NCI-H748 (cell line): ENCODE measurements around the gene STK4.
A peak's percentile ranks its signal among the peaks of the same experiment; 100 is the strongest.

Experiments
- DNase-seq: peaks from one replicate; lab custom pipeline; 2025; ENCODE audit not compliant: unreplicated experiment; lab: John Stamatoyannopoulos, UW

Gene STK4

GRCh38 chr20:45052698-45053429, 86.6 kb downstream of the STK4 start:
- no peak for DNase-seq

DNA sequence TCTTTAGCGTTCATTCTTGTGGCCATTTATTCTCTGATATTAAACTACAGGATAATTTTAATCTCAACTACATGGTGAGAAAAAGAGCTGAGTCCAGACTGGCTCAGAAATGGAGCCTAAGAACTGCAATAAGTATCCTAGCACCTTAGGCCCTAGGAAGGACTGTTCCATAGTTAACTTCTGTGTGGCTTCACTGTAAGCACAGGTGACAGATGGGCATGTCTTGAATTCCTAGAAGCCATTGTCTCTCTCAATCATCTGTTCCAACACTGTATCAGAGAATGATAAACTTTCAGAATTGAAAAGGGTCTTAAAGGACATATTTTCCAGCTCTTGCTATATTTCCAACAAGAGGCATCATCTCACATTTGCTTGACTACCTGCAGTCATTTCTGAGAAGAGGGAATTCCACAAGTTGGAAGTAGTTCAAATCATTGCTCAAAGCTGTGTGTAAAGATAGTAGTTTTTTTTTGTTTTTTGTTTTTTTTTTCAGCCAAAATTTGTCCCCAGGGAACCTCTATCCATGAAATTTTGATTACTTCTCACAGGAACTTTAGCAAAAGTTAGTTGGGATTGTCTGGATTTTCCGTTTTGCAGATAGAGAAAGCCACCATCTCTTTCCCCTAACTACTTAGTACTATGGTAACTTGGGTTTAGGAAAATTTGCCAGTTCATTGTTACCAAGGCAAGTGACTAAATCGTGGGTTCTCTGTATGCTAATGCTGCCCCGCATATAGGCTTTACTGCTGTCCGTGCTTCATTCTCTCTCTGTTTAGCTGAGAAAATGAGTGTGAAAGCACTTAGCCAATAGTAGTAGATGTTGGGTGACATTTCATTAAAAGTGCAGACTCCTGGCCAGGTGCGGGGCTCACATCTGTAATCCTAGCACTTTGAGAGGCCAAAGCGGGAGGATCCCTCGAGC, 87.4 kb downstream of the STK4 start:
- DNase-seq: no peak

DNA sequence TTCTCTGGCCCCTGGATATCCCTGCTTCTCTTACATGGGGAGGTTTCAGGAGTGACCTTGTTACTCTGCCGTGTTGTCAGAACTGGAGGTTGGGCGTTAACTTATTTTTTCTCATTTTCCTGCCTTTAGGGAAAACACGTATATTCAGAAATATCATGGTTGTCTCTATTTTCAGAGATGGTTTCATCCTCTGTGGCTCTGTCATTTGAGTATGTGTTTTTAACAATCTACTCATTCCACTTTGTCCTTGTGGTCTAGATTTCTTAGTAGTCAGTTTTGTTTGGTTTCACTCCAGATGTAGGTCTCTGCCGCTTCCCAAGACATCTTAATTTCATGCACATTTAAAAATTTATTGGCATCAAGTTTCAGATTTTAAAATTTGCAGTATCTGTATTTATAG, 88.7 kb downstream of the STK4 start:
- DNase-seq: no peak

DNA sequence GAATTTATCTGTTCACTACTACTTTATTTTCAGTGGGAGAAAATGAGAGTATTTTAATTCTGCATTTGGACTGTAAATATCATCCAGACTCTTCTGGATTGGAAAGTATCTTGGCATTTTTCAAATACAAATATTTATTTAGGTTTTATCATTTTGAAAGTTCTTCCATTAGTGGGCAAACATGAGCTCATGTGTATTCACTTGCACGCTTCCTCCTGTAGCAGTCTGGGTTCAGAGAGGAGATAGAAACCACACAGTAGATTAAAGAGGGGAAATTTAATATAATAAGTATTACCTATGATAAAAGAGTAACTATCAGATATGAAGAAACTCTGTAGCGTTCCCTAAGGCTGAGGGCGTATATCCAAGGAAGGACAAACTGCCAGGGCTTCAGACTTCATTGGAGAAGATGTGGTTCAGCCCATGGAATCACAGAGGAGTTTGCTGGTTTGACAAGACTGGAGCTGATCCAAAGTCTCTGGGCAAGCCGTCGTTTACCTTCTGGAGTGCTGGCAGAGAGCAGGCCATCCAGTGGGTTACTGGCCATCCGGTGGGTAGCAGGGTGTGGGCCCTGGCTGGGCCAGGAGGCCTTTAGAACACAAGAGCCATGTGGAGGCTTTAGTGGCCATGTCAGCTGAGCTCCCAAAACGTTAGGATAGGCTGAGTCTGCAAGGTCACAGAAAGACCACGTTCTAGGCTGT, 90.3 kb downstream of the STK4 start:
- no peak for DNase-seq

DNA sequence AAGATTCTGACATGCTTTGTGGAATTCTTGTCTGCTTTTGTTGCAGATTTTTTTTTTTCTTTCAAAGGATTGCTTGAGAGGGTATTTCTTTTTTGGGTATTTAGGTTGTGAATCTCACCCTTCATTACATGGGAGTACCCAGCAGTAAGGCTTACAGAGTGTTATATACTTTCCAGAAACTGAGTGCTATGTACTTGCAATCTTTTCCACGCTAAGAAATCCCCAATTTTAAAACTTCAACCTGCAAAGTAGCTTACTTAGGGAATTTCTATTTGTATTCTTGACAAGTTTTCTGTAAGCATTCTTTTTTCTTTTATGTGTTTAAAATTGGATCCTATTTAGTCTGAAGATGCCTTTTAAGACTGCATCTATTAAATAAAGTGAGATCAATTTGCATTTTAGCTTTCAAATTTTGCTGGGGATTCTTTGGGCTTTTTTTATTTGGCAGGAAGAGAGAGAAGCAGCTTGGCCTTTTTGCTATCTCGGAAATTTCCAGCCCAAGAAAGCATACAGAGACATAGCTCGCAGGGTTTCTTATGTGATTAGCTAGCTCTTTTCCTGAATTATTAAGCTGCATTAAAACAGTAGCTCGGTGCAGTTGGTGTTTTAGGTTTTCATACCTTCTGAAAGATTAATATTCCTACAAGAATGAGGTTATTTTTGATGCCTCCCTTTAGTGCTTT, 92.0 kb downstream of the STK4 start:
- DNase-seq: no peak

DNA sequence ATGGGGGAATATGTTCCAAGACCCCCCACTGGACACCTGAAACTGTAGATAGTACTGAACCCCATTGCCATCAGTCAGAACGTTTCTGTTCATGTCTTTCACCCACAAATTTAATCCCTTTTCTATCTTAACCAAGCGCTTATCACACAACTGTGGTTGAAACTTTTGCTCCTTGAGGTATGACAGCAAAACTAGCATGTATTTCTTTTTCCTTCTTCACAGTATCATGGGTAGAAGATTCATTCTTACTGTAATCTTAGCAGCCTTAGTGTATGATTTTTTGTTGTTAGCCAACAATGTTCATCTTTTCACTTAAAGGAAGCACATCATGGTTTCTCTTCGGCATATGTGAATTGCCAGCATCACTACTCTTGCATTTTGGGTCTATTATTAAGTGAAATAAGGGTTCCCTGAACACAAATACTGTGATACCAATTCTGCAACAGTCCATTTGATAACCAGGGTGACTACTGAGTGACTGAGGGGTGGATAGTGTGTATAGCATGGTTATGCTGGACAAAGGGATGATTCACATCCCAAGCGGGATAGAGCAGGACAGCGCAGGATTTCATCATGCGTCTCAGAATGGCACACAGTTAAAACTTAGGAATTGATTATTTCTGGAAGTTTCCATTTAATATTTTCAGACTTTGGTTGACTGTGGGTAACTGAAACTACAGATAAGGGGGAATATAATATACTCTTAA, 92.9 kb downstream of the STK4 start:
- no peak for DNase-seq

DNA sequence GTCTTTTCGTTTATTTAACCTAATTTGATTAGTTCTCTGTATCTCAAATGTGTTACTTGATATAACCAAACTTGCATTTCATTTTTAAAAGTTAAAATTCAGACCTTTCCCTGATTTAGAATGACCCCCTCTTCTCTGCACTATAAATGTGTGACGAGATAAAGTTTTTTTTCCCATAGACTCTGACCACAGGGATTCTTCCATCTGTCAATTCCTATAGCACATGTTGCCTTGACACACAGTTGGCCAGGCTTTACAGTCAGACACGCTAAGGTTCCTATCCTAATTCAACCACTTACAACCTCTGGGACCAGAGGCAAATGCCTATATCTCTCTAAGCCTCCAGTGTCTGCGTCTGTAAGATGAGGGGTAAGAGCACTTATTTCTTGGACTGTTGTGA, 94.0 kb downstream of the STK4 start:
- no peak for DNase-seq

GRCh38 chr20:45061244-45061643, 94.9 kb downstream of the STK4 start:
- no peak for DNase-seq

- peak; percentile 2 for DNase-seq
Observed at GRCh38 chr20:45063107-45063506, 96.8 kb downstream of the STK4 start.

- no peak for DNase-seq
Observed at GRCh38 chr20:45064812-45065211, 98.5 kb downstream of the STK4 start.

DNA sequence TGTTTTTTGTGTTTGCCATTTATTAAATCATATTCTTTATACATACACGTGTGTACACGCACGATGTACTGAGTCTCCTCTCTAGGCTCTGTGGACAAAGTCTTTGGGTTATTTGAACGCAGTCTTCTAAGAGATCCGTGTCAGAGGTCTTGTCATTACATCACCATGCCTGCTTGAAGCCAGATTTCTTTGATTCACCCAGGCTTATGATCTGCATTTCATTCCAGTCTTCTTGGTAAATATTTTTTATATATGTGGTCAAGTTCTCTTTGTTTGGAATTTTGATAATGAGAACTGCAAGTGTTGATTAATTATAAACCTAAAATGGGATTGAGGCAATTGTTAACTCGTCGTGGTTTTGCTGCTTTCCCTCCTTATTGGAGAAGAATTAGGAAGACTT, 100.1 kb downstream of the STK4 start:
- no peak for DNase-seq

DNA sequence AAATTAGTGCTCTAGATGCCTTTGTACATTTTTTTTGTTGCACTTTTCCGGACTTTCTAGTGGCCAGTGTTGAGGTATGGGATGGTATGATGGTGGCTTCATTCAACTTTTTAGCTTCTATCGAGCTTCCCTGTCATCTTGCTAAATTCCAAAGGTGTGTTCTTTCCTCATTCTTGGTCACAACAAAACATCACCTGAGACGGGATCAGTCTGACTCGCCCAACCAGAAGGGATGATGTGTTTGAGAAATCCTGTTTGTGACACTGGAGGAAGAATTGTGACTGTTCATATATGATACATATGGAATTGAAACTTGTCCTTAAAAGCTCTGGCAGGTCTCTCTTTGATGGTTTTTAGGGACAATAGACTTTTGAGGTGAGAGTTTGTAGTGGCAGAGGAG, 100.8 kb downstream of the STK4 start:
- DNase-seq: no peak

GRCh38 chr20:45067558-45067957, 101.2 kb downstream of the STK4 start:
- no peak for DNase-seq

DNA sequence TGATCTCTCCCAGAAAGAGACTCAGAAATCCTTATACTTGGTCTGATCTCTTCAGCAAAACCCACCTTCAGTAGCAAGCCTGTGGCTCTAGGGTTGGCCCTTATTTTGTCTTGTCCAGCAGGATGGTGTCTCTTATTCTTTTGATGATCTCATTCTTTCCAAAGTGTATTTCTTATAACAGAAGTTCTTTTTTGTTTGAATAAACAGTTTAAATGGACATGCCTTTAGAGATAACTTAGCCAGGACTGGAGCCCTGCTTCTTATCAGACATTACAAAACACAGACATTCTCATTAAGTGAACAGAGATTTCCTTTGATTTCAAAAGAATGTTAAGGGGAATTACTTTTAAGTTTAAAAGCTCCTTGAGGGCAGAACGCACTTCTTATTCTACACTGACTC, 102.9 kb downstream of the STK4 start:
- no peak for DNase-seq

DNA sequence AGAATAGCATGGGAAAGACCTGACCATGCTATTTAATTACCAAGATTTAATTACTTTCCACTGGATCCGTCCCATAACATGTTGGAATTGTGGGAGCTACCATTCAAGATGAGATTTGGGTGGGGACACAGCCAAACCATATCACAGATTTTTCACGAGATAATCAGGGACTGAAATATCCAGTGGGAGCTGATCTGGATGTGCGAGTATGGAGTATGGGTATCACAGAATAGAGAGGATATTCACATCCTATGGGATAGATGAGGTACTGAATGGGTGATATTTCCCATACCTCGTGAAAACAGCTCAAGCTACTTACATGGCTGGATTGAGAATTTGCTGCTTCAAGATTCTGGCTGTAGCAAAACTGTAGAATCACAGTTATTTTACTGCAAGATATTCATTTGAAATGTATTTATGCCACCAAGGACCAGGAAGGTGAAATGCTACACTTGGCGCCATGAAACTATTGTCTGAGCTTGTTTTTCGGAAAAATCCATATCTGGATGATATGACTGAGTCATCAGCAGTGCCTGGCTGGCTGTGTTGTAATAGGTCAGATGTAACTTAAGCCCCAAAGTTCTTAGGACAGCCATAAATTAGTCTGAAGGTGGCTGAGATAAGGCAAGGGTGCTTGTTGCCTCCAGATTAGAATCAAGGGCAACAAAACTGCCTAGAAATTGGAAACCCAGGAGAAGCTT, 104.8 kb downstream of the STK4 start:
- DNase-seq: no peak

- no peak for DNase-seq
Observed at GRCh38 chr20:45072066-45072465, 105.8 kb downstream of the STK4 start.

DNA sequence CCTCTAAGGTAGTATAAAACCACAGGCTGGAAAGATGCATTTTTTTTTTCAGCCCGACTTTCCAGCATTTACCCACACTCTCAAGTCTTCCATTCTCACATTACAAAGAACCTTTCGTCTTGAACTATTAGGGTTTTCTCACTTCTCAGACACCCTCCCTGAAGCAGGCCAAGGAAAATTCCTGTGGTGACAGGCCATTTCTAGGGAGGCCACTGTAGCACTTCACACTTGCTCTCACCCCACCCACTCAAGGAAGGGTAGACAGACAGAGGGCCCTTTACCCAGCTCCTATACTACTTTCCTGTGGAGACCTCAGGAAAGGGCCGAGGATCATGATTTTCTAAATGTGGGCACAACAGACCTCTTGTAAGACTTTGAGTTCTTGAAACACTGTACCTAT, 106.9 kb downstream of the STK4 start:
- no peak for DNase-seq

DNA sequence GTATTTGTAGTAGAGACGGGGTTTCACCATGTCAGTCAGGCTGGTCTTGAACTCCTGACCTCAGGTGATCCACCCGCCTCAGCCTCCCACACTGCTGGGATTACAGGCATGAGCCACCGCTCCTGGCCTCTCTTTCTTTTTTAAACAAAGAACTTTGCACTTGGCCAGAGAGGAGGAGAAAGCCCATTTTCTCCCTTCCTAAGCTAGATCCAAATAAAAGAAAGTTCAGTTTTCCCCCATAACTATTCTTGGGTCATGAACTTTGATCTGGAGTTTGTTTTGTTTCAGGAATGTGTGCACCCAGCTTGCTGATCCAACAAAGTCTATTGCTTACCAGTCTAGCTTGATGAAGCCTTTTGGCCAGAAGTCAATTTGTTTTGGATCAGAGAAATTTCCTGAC, 111.2 kb downstream of the STK4 start:
- DNase-seq: no peak

DNA sequence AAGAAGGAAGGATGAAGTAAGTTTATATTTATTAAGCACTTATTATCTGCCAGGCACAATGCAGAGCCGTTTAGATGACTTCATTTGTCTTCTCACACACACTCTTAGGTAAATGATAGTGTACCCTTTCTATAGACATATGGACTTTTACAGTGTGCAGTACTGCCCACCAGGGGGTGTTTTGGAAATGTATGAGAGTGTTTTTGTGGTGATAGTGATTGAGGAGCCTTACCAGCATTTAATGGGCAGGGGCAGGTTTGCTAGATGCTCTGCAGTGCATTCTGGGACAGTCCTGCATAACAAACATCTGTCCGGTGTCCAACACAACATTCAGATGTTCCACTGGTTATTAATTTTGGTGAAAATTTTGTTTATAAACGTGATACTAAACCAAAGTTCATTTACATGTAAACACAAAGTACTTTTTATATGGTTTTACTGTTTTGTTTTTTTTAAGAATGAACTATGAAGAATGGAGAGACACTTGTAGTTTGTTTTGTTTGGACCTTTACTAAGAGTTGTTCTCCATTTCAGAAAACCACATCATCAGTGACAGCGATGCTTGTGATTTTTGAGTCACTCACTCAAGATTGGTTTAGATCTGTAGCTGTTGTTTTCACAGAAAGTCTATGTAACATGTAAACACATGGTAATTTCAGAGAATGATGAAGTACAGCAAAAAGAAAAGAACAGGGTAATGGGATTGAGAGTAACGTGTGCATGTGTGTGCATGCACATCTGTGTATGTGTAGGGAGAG, 114.7 kb downstream of the STK4 start:
- DNase-seq: no peak
